HG02642 (cell line): ENCODE data around the gene ARRB1.
"Not testable (repeated sequence)": the region's sequence is repeated elsewhere in the genome, so short reads cannot be mapped to it uniquely, and the experiment has no call there.

Experiments used
- ATAC-seq: cut with Tn5 transposase; IDR thresholded peaks from one replicate; pipeline ENCODE4 v1.9.1; 2021; ENCODE audit warnings: mild to moderate bottlenecking; ENCODE audit not compliant: unreplicated experiment, poor library complexity

The ARRB1 gene

DNA sequence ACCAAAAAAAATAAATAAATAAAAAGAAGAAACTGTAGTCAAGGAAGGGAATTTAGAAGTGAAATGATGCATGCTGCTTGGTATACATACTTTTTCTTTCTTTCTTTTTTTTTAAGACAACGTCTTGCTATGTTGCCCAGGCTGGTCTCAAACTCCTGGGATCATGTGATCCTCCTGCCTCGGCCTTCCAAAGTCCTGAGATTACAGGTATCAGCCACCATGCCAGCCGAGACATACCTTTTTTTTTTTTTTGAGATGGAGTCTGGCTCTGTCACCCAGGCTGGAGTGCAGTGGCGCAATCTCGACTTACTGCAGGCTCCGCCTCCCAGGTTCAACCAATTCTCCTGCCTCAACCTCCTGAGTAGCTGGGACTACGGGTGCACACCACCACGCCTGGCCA lies 21.7 kb upstream of the ARRB1 start:
- no peak for ATAC-seq

DNA sequence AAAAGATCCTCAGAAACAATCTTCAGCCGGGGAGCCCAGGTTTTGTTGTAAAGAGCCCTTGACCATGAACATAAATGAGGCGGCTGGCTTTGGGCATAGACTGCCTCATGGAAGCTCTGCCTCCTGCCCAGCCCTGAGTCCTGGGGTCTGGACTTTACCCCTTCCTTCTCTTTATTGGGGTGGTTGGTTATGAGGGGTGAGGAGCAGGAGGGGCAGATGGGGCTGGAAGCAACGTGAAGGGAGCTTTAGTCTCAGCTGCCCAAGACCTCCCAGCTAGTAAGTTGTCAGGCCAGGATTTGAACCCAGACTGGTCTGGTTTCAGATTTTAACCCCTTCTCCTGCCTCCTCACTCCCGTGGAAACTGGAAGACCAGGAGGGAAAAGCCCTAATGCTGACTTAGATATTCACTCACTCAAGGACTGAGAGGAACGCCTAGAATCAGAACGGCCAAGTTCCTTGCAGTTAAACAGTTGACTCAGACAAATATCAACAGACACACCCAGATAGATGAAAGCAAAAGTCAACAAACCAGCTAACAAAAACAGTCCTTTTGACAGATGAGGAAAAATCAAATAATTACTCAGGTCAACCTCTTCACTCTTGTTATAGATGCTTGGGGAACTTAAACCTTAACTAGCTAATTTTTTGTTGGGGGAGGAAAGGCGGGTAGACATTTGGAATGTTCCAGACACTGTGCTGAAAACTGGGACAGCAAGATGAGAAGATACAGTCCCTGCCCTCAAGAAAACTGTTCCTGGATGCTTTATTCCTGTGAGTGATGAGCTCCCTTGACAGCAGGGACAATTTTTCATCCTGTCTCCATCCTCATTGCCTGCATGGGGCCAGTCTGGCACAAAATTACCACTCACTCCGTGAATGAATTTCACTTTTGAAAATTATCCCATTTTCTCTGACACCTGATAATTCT lies 20.8 kb upstream of the ARRB1 start:
- no peak for ATAC-seq

DNA sequence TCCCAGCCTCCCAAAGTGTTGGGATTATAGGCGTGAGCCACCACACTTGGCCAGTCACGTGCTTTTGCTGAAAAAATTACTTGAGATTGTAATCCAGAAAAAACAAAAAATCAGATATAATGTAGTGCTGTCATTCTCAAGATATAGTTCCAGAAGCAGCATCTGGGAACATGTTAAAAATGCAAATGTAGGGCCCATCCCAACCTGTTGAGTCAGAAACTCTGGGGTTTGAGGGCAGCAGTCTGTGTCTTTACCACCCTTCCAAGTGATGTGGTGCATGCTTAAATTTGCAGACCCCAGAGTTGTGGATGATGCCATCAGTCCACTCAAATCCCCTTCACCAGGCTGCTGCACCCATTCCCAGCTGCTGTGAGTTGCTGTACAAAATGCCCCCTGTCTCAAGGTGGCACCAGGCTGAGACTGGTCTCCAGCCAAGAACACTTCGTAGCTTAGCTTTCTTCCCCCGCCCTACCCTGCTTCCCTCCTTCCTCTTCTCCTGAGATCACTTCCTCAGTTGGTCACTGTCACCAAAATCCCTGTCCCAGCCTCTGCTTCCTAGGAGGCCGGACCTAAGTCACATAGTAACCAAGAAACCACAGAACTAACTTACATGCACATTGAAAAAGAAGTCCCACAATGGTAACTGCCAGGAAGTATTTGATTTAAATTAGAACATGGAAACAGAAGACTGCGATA lies 18.2 kb upstream of the ARRB1 start:
- ATAC-seq = no peak

DNA sequence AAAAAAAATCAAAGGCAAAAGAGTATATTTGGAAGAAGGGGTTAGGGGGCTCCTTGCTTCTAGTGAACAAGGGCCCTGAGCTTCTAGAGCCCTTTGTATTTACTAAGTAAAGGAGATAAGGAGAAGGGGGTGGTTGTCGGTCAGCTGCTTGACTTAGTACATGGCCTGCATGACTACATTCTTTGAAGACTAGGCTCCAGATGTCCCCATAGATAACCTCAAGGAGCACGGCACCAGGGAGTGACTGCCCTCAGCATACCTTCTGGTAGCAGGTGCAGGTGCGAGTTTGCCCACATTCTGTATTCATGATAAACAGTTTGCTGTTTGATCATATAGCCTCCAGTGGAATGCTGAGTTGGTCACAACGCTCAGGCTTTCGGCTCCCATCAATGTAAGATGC lies 15.4 kb upstream of the ARRB1 start:
- ATAC-seq = not testable (repeated sequence)

DNA sequence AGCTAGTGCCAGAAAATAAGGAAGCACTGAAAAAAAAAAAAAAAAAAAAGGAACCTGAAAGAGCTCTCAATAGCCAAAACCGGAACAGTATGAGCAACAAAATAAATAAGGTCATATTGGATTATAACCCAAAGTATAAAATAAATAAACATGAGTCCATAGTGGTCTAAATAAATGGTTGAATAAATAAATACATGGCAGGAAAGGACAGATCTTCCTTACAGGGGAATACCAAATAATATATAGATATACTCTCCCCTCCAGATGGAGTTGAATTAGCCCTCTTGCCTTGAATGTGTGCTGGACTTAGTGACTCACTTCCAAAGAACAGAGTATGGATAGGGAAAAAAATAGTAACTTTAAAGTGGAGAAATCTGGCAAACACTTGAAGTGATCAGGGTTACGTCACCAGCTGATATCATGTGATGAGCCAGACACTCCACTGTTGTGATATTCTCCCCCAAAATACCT lies 14.3 kb upstream of the ARRB1 start:
- ATAC-seq = no peak

DNA sequence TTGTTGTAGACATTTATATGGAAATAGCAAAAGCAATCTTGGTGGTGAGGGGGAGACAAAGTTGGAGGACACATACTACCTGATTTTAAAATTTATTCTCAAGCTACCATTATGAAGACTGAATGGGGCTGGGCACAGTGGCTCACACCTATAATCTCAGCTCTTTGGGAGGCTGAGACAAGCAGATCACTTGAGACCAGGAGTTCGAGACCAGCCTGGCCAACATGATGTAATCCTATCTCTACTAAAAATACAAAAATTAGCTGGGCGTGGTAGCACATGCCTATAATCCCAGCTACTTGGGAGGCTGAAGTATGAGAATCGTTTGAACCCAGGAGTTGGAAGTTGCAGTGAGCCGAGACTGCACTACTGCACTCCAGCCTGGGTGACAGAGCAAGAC lies 10.8 kb upstream of the ARRB1 start:
- ATAC-seq = not testable (repeated sequence)

DNA sequence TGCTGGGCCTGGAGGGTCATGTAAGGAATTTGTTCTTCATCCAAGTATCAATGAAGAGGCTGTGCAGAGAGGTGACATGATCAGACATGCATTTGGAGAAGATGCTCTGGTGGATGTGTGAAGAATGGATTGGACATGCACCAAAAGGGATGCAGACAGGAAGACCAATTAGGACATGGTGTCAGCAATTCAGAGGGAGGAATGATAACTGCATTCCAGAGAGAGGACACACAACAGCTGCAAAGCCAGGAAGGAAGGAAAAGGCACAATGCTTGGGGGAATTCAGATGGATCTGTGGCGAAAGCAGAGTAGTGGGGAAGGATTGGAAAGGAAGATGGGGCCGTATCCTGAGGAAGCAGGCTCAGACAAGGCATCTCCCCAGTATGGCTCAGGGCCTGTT lies 5.2 kb upstream of the ARRB1 start:
- no peak for ATAC-seq

DNA sequence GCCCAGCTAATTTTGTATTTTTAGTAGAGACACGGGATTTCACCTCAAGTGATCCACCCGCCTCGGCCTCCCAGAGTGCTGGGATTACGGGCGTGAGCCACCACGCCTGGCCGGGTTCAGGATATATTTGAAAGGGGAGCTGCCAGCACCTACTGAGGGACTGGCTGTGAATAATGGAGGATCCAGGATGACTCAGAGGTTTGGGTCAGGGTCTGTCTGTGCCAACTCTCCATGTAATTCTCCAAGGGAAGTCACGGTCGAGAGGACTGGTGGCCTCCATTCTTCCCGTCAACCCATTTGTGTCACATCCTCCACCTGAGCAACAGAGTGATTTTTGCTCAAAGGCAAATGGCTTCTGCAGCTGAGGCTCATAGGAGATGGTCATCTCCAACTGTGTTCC lies 3.6 kb upstream of the ARRB1 start:
- ATAC-seq = no peak

DNA sequence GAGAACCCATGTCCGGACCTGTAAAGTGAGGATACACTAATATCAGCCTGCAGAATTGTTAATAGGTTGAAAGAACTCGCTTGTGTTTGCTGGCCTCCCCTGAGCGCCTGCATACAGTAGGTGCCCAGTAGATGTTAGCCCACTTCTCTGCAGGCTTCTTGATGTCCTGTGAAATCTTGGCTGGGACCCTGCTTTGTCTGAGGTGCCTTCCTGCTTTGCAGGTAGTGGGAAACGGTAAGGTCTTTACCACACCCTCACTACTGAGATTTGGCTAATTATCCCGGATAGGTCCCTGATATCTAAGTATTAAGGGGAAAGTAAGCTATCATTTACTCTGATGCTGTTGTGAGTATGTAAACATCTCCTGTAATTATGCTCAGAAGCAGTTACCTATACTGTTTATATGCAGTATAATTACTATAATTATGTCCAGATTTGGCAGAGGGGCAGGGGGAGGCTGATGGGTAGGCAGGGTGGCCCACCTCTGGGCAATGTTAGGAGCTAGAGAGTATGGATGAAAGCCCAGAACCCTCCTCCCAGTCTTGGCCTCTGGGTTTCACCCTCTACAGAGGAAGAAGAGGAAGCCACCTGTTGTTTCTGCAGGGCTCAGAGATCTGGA lies 1.2 kb upstream of the ARRB1 start:
- ATAC-seq = no peak

DNA sequence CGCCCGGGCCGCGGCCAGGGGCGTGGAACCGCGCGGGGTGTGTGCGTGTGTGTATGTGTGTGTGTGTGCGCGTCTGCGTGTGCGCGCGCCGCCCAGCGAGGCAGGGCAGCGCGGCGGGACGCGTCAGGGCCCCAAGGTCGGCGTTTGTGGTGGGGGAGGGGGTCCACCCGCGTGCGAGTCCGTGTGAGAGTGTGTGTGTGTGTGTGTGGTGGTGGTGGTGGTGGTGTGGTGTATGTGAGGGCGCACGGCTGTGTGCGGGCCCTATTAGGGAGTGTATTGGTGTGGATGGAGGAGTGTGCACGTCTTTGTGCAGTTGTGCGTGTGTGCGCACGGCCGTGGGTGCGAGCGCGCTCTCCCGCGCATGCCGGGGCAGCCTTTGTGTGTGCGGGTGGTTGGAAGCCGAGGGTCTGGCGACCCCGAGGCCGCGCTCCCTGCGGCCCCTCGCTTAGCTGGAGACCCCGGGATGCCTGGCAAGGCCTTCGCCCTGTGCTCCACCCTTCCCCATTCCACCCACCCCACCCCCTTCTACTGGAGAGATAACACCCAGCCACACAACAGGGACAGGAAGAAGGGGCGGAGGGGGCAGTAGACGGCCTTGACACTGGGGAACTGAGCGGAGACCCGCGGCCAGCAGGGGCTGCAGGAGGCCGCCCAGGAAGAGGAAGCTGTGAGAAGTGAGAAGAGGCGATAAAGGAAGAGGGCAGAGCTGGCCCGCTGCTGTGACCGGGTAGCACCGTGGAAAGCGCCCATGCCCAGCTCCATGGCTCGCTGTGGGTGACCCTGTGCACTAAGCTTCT lies 528 bp upstream of the ARRB1 start:
- no peak for ATAC-seq

DNA sequence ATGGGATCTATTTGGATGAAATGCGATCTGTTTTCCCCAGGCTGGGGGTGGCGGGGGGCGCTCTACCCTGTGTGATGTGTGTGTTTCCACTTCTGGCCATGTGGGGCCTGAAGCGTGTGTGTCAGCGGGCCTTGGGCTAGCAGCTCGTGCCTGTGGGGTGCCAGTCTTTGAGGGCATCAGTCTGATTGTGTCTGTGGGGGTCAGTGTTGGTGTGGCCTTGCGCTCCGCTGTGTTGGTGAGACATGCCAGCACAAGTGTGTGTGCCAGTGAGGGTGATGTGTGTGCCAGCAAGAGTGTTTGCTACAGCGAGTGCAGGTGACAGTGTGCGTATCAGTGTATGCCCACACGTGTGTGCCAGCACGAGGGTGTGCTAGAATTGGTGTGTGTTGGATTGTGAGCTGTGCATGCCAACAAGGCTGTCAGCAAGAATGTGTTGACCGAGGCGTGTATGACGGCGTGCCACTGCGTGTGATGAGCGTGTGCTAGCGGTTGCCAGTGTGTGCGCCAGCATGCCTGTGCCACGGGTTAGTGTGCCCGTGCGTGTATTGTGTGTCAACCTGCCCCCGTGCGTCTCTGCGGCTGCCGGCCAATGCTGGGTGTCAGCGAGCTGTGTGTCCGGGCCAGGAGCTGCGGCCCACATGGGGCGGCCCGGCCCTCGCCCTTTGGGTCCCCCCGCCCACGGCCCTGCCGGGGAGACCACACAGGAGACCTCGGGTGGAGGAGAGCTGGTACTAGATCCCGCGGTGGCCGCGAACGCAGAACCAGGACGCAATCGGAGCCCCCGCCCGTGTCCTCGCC lies 519 bp downstream of the ARRB1 start:
- ATAC-seq = no peak

DNA sequence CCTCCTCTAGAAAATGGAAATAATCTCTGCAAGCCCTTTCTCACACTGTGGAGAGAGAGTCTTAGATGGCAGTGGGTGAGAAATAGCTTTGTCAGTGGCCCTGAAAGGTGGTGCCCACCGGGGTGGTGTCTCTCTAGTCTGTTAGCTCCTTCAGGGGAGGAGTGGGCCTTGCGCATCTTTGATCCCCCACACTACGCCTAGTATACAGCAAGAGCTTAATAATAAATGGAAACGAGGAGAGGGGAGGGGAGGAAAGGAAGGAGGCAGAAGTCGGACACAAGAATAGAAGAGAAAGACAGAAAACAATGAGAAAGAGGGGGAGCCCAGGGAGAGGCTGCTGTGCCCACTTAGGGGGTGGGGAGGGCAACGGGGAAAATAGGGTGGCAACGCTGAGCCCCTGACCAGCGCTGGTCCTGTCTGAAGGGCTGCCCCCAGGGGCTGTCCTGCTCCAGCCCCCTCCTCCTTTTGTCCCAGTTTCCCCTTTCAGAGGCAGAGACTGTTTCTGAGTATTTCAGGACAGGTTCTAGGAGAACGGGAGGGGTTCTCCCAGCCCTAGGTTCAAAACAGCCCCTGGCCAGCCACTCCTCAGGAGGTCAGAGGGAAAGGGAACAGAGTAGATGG lies 1.2 kb downstream of the ARRB1 start:
- no peak for ATAC-seq

DNA sequence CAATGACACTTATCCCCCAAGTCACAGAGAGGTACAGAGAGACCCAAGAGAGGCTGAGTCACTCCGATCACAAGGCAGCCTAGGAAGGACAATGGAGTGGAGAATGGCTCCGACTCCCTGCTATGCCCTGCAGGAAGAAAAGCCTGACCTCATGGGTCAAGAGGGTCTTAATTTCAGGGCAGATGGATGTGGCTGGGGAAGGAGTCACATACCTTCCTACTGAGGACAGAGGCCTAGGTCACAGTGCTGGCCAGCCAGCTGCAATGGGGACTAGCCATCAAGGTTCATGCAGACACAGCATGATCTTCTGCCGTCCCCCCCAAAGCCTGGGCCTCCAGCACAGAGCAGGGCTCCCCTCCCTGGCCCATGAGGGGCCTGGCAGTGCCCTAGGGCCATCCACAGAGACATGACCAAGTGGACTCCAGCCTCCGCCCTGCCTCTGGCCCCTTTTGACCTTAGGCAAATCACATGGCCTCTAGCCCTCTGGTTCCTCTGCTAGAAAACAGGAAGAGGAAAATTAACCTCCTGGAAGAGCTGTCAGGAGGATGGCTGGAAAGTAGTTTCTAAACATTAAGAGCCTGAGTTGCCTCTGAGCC lies 1.8 kb downstream of the ARRB1 start:
- no peak for ATAC-seq

DNA sequence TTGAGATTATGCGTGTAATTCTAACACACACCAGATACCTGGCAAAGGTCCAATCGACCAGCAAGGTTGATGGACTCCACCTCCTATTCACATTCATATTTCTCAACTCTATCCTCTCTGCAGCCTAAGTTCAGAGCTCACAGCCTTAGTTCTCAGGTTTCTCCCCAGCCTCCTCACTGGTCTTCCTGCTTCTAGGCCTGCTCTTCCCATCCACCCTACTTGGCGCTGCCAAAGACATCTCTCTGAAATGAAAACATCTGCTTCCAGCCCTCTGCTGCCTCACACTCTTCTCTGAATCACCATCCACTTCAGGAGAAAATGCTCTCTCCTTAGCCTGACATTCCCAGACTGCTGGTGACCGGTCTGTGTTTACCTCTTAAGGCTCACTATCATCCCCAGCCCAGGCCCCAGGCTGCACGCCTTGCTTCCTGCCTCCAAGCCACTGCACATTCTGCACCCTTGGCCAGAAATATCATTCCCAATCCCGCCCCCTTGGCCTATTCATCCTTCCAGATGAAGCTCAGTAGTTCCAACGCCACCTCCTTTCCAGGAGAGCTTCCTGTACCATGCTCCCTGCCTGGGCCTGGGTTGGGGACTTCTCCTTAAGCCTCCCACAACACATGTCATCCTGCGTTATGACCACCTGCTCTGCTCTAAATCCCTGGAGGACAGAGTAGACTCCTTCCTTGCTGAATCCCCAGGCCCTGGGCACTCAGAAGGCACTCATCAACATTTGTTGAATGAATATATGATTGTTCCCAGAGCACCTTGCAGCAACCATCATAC lies 3.5 kb downstream of the ARRB1 start:
- ATAC-seq = no peak

DNA sequence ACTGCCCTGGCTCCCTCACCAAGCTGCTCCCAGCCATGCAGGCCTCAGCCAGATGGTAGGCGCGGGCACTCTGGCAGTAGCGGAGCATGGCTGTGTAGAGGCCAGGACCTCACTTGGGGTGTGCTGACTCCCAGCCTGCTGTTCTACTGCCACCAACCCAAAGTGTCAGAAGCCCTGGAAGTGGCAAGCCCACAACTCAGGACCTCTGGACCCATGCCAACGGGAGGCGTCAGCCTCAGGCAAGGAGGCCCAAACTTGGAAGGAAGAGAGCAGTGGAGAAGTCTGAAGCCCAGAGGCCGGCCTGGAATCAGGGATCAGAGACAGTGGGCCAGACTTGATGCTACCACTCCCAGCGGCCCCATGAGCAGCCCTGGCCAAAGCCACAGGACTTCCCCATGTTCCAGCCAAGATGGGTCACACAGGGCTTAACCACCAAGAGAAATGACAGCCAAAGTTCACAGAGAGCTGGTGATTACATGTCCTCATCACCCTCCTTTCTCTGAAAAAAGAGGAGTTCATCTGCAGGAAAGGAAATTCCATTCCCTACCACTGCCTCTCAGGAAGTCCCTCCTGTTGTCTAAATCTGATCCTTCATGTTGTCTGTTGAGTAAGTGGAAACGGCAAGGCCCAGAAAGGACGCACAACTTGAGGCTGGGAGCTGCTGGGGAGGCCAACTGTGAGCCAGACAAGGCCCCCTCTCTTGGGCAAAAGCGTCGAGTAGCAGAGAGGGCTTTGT lies 4.4 kb downstream of the ARRB1 start:
- ATAC-seq = no peak

DNA sequence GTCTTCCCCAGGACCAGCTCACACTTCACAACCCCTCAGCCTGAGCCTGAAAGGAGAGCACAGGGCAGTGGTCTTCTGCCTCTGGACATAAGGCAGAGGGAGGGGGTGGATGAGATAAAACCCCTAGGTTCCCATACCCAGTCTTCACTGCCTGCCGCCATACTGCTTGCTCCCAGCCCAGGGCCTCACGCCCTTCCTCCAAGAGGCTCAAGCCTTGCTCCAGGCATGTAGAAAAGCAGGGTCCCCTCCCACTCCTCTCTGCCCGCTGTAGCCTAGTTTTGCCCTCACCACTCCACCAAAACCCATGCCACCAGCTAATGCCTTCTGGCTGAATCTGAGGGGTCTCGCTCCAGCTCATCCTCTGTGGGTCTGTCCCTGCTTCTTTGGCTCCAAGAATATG lies 5.2 kb downstream of the ARRB1 start:
- ATAC-seq = no peak

DNA sequence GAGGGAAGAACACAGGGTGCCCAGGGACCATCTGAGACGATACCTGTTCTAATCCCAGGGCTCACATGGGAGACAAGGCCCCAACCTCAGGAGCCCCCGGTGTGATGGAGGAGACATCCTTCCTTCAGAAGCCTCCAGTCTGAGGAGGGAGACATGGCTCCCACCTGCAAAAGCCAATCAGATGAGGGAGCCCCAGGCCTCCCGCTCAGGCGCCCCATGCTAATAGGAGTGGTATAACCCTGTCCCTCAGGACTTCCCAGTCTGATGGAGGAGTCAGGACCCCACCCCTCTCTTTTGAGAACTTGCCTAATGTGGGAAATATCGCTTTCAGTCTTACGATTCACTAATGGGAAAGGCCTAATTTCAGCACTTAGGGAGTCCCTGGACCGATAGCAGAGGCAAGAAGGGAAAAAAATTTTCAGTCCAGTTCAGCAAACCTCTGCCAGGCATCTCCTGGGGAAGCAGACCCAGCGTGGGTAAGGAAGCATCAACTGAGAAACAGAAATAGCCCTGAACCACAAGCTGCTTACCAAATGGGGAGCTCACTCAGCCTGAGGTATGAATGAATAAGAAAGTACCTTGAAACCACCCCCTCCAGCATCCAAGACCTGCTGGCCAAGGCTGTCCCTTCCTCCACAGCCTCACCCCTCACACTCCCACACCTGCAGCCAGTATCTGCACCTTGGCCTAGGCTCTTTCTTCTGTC lies 5.9 kb downstream of the ARRB1 start:
- ATAC-seq = no peak
